Thyroid gland (tissue), 4 donors: ENCODE measurements around the gene RSRC1. TPM values are rescaled to one million over a fixed set of nuclear protein-coding genes. Genes with fewer than 3 reads are reported as not detected.

Experiments used
- DNase-seq, 2 donors: peaks; one replicate each; pipeline ENCODE4 v3.0.0-alpha.2; 2019
- H3K27ac ChIP-seq, 3 donors: fragments of 200-600 bp; sonication (generic); 1 replicate in 2 of 3; 2 replicates in 1 of 3; pipeline ENCODE4 v1.5.1; 2016 to 2019; ENCODE audit warnings: mild to moderate bottlenecking in 1 of 3, moderate library complexity in 1 of 3
- H3K27me3 ChIP-seq: fragments of 200-600 bp; sonication (generic); one replicate; pipeline ENCODE4 v1.5.1; 2019
- H3K36me3 ChIP-seq, 2 donors: fragments of 200-600 bp; sonication (generic); one replicate each; pipeline ENCODE4 v1.5.1; 2016 to 2019
- H3K4me1 ChIP-seq, 2 donors: fragments of 200-600 bp; sonication (generic); one replicate each; pipeline ENCODE4 v1.5.1; 2017 to 2019
- H3K4me3 ChIP-seq, 3 donors: fragments of 200-600 bp; sonication (generic); replicated peaks in 1 of 3; 1 replicate in 2 of 3; 2 replicates in 1 of 3; pipeline ENCODE4 v1.5.1; 2016; ENCODE audit warnings: mild to moderate bottlenecking in 1 of 3
- H3K9me3 ChIP-seq: fragments of 200-600 bp; sonication (generic); one replicate; pipeline ENCODE4 v1.5.1; 2017
- CTCF ChIP-seq, 6 experiments: fragments of 200-600 bp in 3 of 6; fragments of 450-650 bp in 3 of 6; sonication (generic) in 3 of 6; IDR thresholded peaks; one replicate each; pipeline ENCODE4 v1.5.1; 2016 to 2019; ENCODE audit warnings: antibody characterized with exemption in 6 of 6, mild to moderate bottlenecking in 2 of 6, inconsistent platforms in 1 of 6, moderate library complexity in 1 of 6
- POLR2A ChIP-seq, 2 donors: fragments of 450-650 bp; IDR thresholded peaks; one replicate each; pipeline ENCODE4 v1.6.1; 2017; ENCODE audit warnings: antibody characterized with exemption in 2 of 2, mild to moderate bottlenecking in 2 of 2, moderate library complexity in 1 of 2
- WGBS, 2 donors: methylation state at CpG; one replicate each; pipeline ENCODE4 v1.1.5; 2017; 5-methylcytosine and 5-hydroxymethylcytosine counted together
- intact Hi-C: fragments of 100-400 bp; cut with DNase I; formaldehyde crosslinking; loops from one replicate; pipeline ENCODE4 v1.15.1; 2023
- total RNA-seq, 4 donors: library from RNA; depleted of rRNA; stranded (reverse); fragments of >200 nt; gene quantifications; one replicate each; pipeline ENCODE4 v1.2.3, GENCODE V29; 2016

RSRC1 gene
- total RNA-seq, 4 donors from 2014 or later: 51.7 to 65.4 (median 59.9) TPM

- intact Hi-C loops: no loop called here
- TF ChIP-seq POLR2A (IDR thresholded peaks at IDR 0.05): no peak
- TF ChIP-seq CTCF (IDR thresholded peaks at IDR 0.05): no peak
- Histone ChIP-seq H3K27me3 (no peaks in the 10 kb centered on the region), H3K9me3 (no peaks in the 10 kb centered on the region), H3K36me3 (no peaks in the 10 kb centered on the region), H3K4me3 (no peak overlapping the region), H3K4me1 (no peaks in the 10 kb centered on the region), H3K27ac (no peak overlapping the region)
- no peak for DNase-seq
Measured at GRCh38 chr3:158165730-158166129, 55.8 kb downstream of the RSRC1 start.

- no peaks in the 10 kb centered on the region for H3K4me1 ChIP-seq
- TF ChIP-seq POLR2A (IDR thresholded peaks at IDR 0.05) (no peak), CTCF (IDR thresholded peaks at IDR 0.05) (no peak)
- H3K27ac ChIP-seq: no peak overlapping the region
- H3K9me3 ChIP-seq: no peaks in the 10 kb centered on the region
- DNase-seq: no peak
- WGBS, 2 donors: 88 to 94% methylated on average over 2 of the region's 2 CpGs
- no peaks in the 10 kb centered on the region for H3K27me3 ChIP-seq
- H3K36me3 ChIP-seq: no peaks in the 10 kb centered on the region
- intact Hi-C loops: no loop called here
- H3K4me3 ChIP-seq: no peak overlapping the region
Measured at GRCh38 chr3:158166223-158166622, 56.3 kb downstream of the RSRC1 start.

- Histone ChIP-seq H3K9me3 (no peaks in the 10 kb centered on the region), H3K27me3 (no peaks in the 10 kb centered on the region), H3K36me3 (no peaks in the 10 kb centered on the region), H3K27ac (no peak overlapping the region), H3K4me3 (no peak overlapping the region), H3K4me1 (no peaks in the 10 kb centered on the region)
- intact Hi-C loops: no loop called here
- DNase-seq: no peak
- TF ChIP-seq POLR2A (IDR thresholded peaks at IDR 0.05): no peak
- WGBS, 2 donors: 78 to 81% methylated on average over 6 of the region's 6 CpGs
Measured at GRCh38 chr3:158167737-158168557, 58.1 kb downstream of the RSRC1 start.

- no peak for DNase-seq
- 82 to 85% methylated on average over 2 of the region's 2 CpGs for WGBS, 2 donors
- Histone ChIP-seq H3K27me3 (no peaks in the 10 kb centered on the region), H3K9me3 (no peaks in the 10 kb centered on the region), H3K4me3 (no peak overlapping the region), H3K36me3 (no peaks in the 10 kb centered on the region), H3K27ac (no peak overlapping the region), H3K4me1 (no peaks in the 10 kb centered on the region)
- intact Hi-C loops: no loop called here
- TF ChIP-seq CTCF (IDR thresholded peaks at IDR 0.05) (no peak), POLR2A (IDR thresholded peaks at IDR 0.05) (no peak)
Measured at GRCh38 chr3:158169091-158169491, 59.2 kb downstream of the RSRC1 start.

GRCh38 chr3:158181096-158181495 is 71.2 kb downstream of the RSRC1 start:
- intact Hi-C loops: no loop called here
- H3K36me3 ChIP-seq: no peaks in the 10 kb centered on the region
- H3K27me3 ChIP-seq: no peaks in the 10 kb centered on the region
- no peaks in the 10 kb centered on the region for H3K4me1 ChIP-seq
- H3K9me3 ChIP-seq: no peaks in the 10 kb centered on the region
- TF ChIP-seq CTCF (IDR thresholded peaks at IDR 0.05) (no peak), POLR2A (IDR thresholded peaks at IDR 0.05) (no peak)
- DNase-seq: no peak
- H3K4me3 ChIP-seq: no peak overlapping the region
- no peak overlapping the region for H3K27ac ChIP-seq
- WGBS, 2 donors: 84 to 91% methylated on average over 1 of the region's 1 CpG
